ENCODE measurements around the gene SLC16A5. TPM values are rescaled to one million over a fixed set of nuclear protein-coding genes. Genes with fewer than 3 reads are reported as not detected.

The SLC16A5 gene
- total RNA-seq, 4 donors from 2014 or later = 41.1 to 101 (median 62.6) TPM

GRCh38 chr17:75114552-75115314, 27.0 kb downstream of the SLC16A5 start:
- DNase-seq (ENCODE audit: low spot score in 2 of 2) = no peak
- WGBS, 2 donors = 30 to 39% methylated on average over 19 of the region's 19 CpGs
- intact Hi-C loops (cut with DNase I; ENCODE audit: low total_unique reads) = loop anchor here (5.0 to 10.0 kb wide), 2 partner anchors 58 to 90 kb away; partner anchors contain the start of gene NUP85
- TF ChIP-seq CTCF (IDR thresholded peaks at IDR 0.05) (no peak), POLR2A (IDR thresholded peaks at IDR 0.05) (no peak)
- H3K4me3 ChIP-seq (ENCODE audit: low read depth, poor library complexity, severe bottlenecking) = no peak overlapping the region

- no peak overlapping the region for H3K4me3 ChIP-seq (ENCODE audit: low read depth, poor library complexity, severe bottlenecking)
- TF ChIP-seq CTCF (IDR thresholded peaks at IDR 0.05) = no peak
- no peak for TF ChIP-seq POLR2A (IDR thresholded peaks at IDR 0.05)
- no peak for DNase-seq (ENCODE audit: low spot score in 2 of 2)
- intact Hi-C loops (cut with DNase I; ENCODE audit: low total_unique reads) = loop anchor here (10.0 kb wide), 1 partner anchor 89 kb away; the partner anchor contains the start of gene NUP85
These were observed 27.8 kb downstream of the SLC16A5 start for GRCh38 chr17:75115555-75115954.

- 81 to 84% methylated on average over 9 of the region's 9 CpGs for WGBS, 2 donors
- DNase-seq (ENCODE audit: low spot score in 2 of 2) = no peak
- intact Hi-C loops (cut with DNase I; ENCODE audit: low total_unique reads) = loop anchor here (10.0 kb wide), 1 partner anchor 88 kb away; the partner anchor contains the start of gene NUP85
- TF ChIP-seq POLR2A (IDR thresholded peaks at IDR 0.05) (no peak), CTCF (IDR thresholded peaks at IDR 0.05) (no peak)
- no peak overlapping the region for H3K4me3 ChIP-seq (ENCODE audit: low read depth, poor library complexity, severe bottlenecking)
These were observed 29.0 kb downstream of the SLC16A5 start for GRCh38 chr17:75116737-75117136.

- no peak for DNase-seq (ENCODE audit: low spot score in 2 of 2)
- intact Hi-C loops (cut with DNase I; ENCODE audit: low total_unique reads) = loop anchor here (10.0 kb wide), 1 partner anchor 86 kb away; the partner anchor contains the start of gene NUP85
- 89 to 94% methylated on average over 14 of the region's 14 CpGs for WGBS, 2 donors
- no peak for TF ChIP-seq CTCF (IDR thresholded peaks at IDR 0.05)
- TF ChIP-seq POLR2A (IDR thresholded peaks at IDR 0.05) = no peak
- H3K4me3 ChIP-seq (ENCODE audit: low read depth, poor library complexity, severe bottlenecking) = no peak overlapping the region
These were observed 30.6 kb downstream of the SLC16A5 start for GRCh38 chr17:75118307-75118706.

GRCh38 chr17:75124041-75124818, 36.5 kb downstream of the SLC16A5 start:
- H3K4me3 ChIP-seq (ENCODE audit: low read depth, poor library complexity, severe bottlenecking) = no peak overlapping the region
- 44 to 46% methylated on average over 19 of the region's 19 CpGs for WGBS, 2 donors
- intact Hi-C loops (cut with DNase I; ENCODE audit: low total_unique reads) = no loop called here
- DNase-seq (ENCODE audit: low spot score in 2 of 2) = peak; percentile 74 to 90
- TF ChIP-seq POLR2A (IDR thresholded peaks at IDR 0.05) (no peak), CTCF (IDR thresholded peaks at IDR 0.05) (no peak)
